Large intestine (tissue), 3 donors: Measurements from ENCODE around the gene ST7. TPM values are rescaled to one million over a fixed set of nuclear protein-coding genes. Genes with fewer than 3 reads are reported as not detected.
A peak's percentile ranks its signal among the peaks of the same experiment; 100 is the strongest.

Experiments used
- DNase-seq, 2 donors: peaks; one replicate each; pipeline versions ENCODE4 v3.0.0 to v3.0.0-alpha.2; 2013
- H3K27ac ChIP-seq: one replicate; pipeline ENCODE4 v1.5.1; 2013; ENCODE audit warnings: low read length
- H3K27me3 ChIP-seq: 2 replicates; pipeline ENCODE4 v1.6.1; 2013; ENCODE audit warnings: low read length; ENCODE audit not compliant: control insufficient read depth, insufficient read depth
- H3K36me3 ChIP-seq: 2 replicates; pipeline ENCODE4 v1.6.1; 2013; ENCODE audit warnings: low read length; ENCODE audit not compliant: control insufficient read depth, insufficient read depth
- H3K4me1 ChIP-seq: one replicate; pipeline ENCODE4 v1.6.1; 2013; ENCODE audit warnings: low read length; ENCODE audit not compliant: control insufficient read depth, insufficient read depth
- H3K4me3 ChIP-seq: one replicate; pipeline ENCODE4 v1.5.1; 2013; ENCODE audit warnings: low read length
- H3K9me3 ChIP-seq: one replicate; pipeline ENCODE4 v1.6.1; 2013; ENCODE audit warnings: mild to moderate bottlenecking, low read depth, low read length, moderate library complexity; ENCODE audit not compliant: control insufficient read depth
- whole genome bisulfite sequencing: methylation state at CpG from one replicate; pipeline ENCODE4 v1.1.5; 2013; ENCODE audit warnings: low lambda C conversion rate; ENCODE audit not compliant: insufficient coverage; 5-methylcytosine and 5-hydroxymethylcytosine counted together
- polyA plus RNA-seq: library from polyadenylated mRNA; unstranded; fragments of 120-200 nt; gene quantifications from one replicate; pipeline ENCODE4 v1.2.1, GENCODE V29; 2013

ST7 gene
- polyA plus RNA-seq, 1 donor: 25.1 TPM

- H3K9me3 ChIP-seq: no peaks in the 10 kb centered on the region
- WGBS: no CpG with 5 or more reads among the region's 5 CpGs
- H3K27ac ChIP-seq: no peak overlapping the region
- no peaks in the 10 kb centered on the region for H3K27me3 ChIP-seq
- DNase-seq: peak in 1 of 2 donors; percentile 45
- H3K36me3 ChIP-seq: no peaks in the 10 kb centered on the region
- no peak overlapping the region for H3K4me3 ChIP-seq
- H3K4me1 ChIP-seq: peaks cover 13% of the 10 kb centered on the region
Measured at GRCh38 chr7:117090791-117091190, 137.5 kb downstream of the ST7 start.

DNA sequence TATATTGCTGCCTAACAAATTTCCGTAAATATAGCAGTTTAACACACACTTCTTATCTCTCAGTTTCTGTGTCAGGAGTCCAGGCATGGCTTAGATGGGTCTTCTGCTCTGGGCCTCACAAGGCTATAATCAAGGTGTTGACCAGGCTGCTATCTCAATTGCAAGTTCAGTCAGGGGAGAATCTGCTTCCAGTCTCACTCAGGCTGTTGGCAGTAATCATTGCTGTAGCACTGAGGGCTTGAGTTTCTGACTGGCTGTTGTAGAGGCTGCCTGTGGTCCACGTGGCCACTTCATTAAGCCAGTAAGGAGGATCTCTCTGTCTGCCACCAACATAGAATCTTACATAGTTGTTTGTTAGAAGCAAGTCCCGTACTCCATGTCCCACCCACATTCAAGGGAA lies 138.4 kb downstream of the ST7 start:
- Histone ChIP-seq H3K4me1 (peaks cover 13% of the 10 kb centered on the region), H3K9me3 (no peaks in the 10 kb centered on the region), H3K4me3 (no peak overlapping the region), H3K27me3 (no peaks in the 10 kb centered on the region), H3K36me3 (no peaks in the 10 kb centered on the region), H3K27ac (peak overlapping the region; percentile 19)
- WGBS: 38% methylated on average over 1 of the region's 3 CpGs
- peak; percentile 37 to 69 for DNase-seq

DNA sequence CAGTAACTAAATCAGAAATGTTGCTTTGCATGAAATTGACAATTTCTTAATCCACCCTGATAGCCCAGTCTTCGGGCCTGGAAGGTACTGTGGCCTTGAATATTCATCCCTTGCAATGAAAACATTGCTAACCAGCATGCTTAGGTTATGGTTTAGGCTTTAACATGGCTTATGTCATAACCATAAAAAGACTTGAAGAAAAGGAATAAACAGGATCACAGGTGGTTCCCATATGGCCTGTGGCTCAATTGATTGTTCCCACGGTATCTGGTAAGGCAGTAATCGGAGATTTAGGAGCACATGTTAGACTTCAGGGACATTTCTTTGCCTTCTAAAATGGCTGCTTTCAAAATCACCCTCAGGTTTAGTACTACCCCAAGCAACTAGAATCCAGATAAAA lies 139.5 kb downstream of the ST7 start:
- H3K36me3 ChIP-seq: no peaks in the 10 kb centered on the region
- no peaks in the 10 kb centered on the region for H3K9me3 ChIP-seq
- H3K27me3 ChIP-seq: no peaks in the 10 kb centered on the region
- no peak for DNase-seq
- H3K4me3 ChIP-seq: no peak overlapping the region
- H3K4me1 ChIP-seq: peaks cover 11% of the 10 kb centered on the region
- 81% methylated on average over 2 of the region's 3 CpGs for WGBS
- H3K27ac ChIP-seq: no peak overlapping the region

- WGBS: no CpG with 5 or more reads among the region's 3 CpGs
- H3K27ac ChIP-seq: no peak overlapping the region
- H3K4me3 ChIP-seq: no peak overlapping the region
- no peaks in the 10 kb centered on the region for H3K36me3 ChIP-seq
- no peak for DNase-seq
- no peaks in the 10 kb centered on the region for H3K9me3 ChIP-seq
- H3K4me1 ChIP-seq: no peaks in the 10 kb centered on the region
- no peaks in the 10 kb centered on the region for H3K27me3 ChIP-seq
Measured at GRCh38 chr7:117094457-117094856, 141.2 kb downstream of the ST7 start.

DNA sequence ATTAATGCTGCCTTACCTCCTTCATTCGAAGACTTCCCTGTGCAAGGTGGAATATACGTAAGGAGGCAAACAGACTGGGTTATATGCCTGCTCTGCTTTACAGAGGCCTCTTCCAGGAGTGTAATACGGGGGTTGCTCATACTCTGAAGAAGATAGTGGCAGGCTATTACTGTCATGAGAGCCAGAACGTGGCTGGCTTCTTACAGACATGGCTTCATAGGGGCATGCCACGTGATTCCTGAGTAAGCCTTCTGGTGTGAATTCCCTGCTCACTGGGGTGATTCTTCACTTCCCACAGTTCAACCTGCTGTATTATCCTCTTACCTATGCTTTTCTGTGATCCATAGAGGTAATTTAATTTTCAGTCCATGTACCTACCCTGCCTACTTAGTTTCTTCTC lies 141.8 kb downstream of the ST7 start:
- no peaks in the 10 kb centered on the region for H3K27me3 ChIP-seq
- H3K36me3 ChIP-seq: no peaks in the 10 kb centered on the region
- H3K27ac ChIP-seq: no peak overlapping the region
- no peaks in the 10 kb centered on the region for H3K4me1 ChIP-seq
- no peak for DNase-seq
- no peak overlapping the region for H3K4me3 ChIP-seq
- no CpG with 5 or more reads among the region's 5 CpGs for WGBS
- no peaks in the 10 kb centered on the region for H3K9me3 ChIP-seq

GRCh38 chr7:117096330-117096729 lies 143.0 kb downstream of the ST7 start:
- no peaks in the 10 kb centered on the region for H3K4me1 ChIP-seq
- no peak overlapping the region for H3K4me3 ChIP-seq
- WGBS: 96% methylated on average over 4 of the region's 4 CpGs
- peaks cover 4% of the 10 kb centered on the region for H3K36me3 ChIP-seq
- no peak overlapping the region for H3K27ac ChIP-seq
- no peaks in the 10 kb centered on the region for H3K27me3 ChIP-seq
- no peaks in the 10 kb centered on the region for H3K9me3 ChIP-seq
- no peak for DNase-seq

DNA sequence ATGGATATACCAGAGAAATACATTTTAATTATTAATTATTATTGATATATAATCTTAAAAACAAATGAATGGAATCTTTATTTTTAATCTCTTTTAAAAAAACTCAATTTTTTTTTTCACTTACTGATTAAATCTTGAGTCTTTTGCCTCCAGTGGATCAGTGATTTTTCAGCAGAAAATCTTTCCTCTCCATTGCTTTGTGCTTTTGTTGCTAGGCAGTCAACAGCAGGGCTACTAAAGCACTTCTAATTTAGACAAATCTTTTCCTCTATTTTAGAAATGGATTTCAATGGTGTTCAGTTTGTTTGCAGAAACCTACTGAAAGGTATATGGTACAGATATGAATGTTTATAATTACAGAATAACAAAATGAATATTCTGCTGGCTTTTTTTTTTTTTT lies 143.6 kb downstream of the ST7 start:
- H3K4me1 ChIP-seq: no peaks in the 10 kb centered on the region
- H3K4me3 ChIP-seq: no peak overlapping the region
- peaks cover 4% of the 10 kb centered on the region for H3K36me3 ChIP-seq
- no peaks in the 10 kb centered on the region for H3K9me3 ChIP-seq
- no peak for DNase-seq
- no peaks in the 10 kb centered on the region for H3K27me3 ChIP-seq
- no peak overlapping the region for H3K27ac ChIP-seq

DNA sequence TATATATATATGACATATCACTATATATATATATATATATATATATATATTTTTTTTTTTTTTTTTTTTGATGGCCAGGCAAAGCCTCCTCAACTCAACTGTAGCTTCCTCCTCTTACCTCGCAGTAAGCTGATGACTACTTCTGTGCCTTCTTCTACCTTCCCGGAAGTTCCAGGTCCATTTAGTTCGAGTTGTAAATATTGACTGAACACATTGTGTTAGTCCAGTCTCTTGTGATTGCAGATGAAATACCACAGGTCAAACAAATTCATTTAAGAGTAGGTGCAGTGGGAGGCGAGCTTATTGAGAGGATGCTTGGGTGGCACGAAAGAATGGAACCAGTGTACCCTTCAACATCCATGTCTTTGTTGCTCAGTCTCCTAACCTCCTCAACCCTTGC lies 144.6 kb downstream of the ST7 start:
- Histone ChIP-seq H3K27ac (no peak overlapping the region), H3K9me3 (no peaks in the 10 kb centered on the region), H3K36me3 (peaks cover 4% of the 10 kb centered on the region), H3K27me3 (no peaks in the 10 kb centered on the region), H3K4me3 (no peak overlapping the region), H3K4me1 (no peaks in the 10 kb centered on the region)
- no peak for DNase-seq
- 40% methylated on average over 1 of the region's 5 CpGs for WGBS

GRCh38 chr7:117098457-117098856 lies 145.2 kb downstream of the ST7 start:
- H3K4me3 ChIP-seq: no peak overlapping the region
- H3K27ac ChIP-seq: no peak overlapping the region
- H3K36me3 ChIP-seq: peaks cover 4% of the 10 kb centered on the region
- no peaks in the 10 kb centered on the region for H3K9me3 ChIP-seq
- H3K4me1 ChIP-seq: no peaks in the 10 kb centered on the region
- no peaks in the 10 kb centered on the region for H3K27me3 ChIP-seq
- WGBS: 78% methylated on average over 1 of the region's 1 CpG
- no peak for DNase-seq

DNA sequence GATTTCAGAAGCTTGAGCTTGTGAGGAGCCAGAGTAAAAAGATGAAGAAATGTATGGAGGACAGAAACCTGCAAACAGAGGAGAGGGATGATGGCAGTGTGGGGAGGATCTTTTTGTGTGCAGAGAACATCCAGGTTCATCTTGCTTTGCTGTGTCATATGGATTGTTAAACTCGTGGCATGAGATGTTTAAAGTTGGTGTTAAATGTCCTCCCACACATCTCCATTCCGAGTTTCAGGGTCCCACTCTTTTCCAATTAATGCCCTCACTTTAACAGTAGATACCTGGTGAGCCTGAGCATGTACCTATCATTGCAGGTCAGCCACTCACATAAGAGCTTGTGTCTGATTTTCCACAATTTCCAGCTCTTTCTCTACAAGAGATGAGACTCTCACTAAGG lies 147.7 kb downstream of the ST7 start:
- Histone ChIP-seq H3K4me3 (no peak overlapping the region), H3K27ac (no peak overlapping the region), H3K9me3 (no peaks in the 10 kb centered on the region), H3K27me3 (no peaks in the 10 kb centered on the region), H3K36me3 (peaks cover 4% of the 10 kb centered on the region), H3K4me1 (no peaks in the 10 kb centered on the region)
- WGBS: no CpG with 5 or more reads among the region's 2 CpGs
- no peak for DNase-seq

DNA sequence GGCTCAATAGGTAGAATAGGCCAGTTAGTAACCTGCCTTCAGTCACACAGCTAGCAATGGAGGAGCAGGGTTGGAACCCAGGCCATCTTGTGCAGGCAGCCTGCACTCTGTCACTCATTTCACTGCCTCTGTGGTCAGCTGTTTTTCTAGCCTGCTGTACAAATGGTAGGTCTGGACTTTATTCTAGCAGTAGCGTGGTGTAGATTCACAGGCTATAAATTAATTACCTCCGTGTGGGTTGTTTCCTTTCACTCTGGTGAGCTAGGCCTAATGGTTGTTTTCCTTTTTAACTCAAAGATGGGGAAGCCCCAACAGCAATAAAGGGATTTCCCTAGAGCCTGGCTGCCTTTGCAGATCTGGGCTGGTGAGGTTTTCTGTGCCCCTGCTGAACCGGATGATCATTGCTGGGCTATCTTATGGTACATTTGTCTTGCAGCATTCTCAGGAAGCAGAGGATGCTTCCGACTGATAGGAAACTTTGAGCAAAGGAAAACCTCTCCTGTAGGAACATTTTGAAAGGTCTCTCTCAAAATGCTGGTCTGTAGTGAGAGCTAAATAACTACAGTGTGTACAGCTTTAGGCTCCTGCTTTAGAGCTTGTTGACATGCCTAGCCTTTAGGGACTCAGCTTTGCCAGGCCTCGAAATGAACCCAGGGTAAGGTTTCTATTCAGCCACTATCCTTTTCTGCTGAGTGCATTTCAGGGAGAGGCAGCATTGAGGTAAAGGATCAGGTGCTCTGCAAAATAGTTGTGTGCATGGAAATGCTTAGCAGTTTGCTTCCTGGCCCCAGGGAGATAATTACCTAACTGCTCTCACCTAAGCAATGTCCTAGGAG lies 157.4 kb downstream of the ST7 start:
- WGBS: no CpG with 5 or more reads among the region's 5 CpGs
- DNase-seq: peak; percentile 56 to 84
- Histone ChIP-seq H3K4me3 (no peak overlapping the region), H3K27ac (peak overlapping the region; percentile 24), H3K27me3 (no peaks in the 10 kb centered on the region), H3K4me1 (peaks cover 15% of the 10 kb centered on the region), H3K36me3 (no peaks in the 10 kb centered on the region), H3K9me3 (no peaks in the 10 kb centered on the region)
